GM12801 (cell line): ENCODE measurements around the gene LAPTM4A.

Experiments used
- TF ChIP-seq, protein P1 (sequence below): IDR thresholded peaks from one replicate; pipeline ENCODE4 v1.5.1; 2011; ENCODE audit warnings: control low read depth; ENCODE audit not compliant: insufficient read length; ENCODE audit errors: extremely low read depth

The LAPTM4A gene

DNA sequence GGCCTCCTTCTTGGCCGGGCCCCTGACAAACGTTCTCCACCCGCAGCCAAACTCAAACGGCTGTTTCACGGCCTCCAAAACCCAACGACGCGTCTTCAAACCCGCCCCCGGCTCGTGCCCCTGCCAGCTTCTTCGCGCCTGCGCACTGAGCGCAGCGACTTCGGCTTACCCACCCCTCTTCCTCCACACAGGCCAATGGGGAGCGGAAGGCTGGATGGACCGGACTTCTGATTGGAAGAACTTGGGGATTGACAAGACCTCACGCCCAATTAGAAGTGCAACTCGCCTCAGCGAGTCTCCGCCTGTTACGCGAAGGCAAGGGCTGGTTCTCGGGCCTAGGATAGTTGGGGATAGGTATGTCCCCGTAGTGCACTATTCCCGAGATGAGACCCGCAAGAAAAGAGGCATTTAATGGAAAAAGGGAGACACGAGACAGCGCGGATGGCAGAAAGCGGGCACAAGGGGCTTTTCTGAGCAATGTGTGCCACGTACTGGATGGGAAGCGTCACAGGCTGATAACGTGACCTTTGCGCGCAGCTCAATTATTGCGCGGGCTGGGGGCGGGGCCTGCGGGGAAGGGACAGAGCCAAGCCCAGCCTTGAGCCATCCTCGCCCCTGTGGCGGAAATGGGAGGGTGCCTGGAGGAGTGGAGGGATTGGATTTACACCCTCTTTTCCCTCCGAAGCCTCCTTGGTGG lies at the start of gene LAPTM4A:
Gene LAPTM4A (minus strand): TSS at position 97 of the 697 bp plus-strand sequence. CDS start 108 bp downstream, outside the sequence.
- TF ChIP-seq, protein P1, sequence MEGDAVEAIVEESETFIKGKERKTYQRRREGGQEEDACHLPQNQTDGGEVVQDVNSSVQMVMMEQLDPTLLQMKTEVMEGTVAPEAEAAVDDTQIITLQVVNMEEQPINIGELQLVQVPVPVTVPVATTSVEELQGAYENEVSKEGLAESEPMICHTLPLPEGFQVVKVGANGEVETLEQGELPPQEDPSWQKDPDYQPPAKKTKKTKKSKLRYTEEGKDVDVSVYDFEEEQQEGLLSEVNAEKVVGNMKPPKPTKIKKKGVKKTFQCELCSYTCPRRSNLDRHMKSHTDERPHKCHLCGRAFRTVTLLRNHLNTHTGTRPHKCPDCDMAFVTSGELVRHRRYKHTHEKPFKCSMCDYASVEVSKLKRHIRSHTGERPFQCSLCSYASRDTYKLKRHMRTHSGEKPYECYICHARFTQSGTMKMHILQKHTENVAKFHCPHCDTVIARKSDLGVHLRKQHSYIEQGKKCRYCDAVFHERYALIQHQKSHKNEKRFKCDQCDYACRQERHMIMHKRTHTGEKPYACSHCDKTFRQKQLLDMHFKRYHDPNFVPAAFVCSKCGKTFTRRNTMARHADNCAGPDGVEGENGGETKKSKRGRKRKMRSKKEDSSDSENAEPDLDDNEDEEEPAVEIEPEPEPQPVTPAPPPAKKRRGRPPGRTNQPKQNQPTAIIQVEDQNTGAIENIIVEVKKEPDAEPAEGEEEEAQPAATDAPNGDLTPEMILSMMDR: no peak

DNA sequence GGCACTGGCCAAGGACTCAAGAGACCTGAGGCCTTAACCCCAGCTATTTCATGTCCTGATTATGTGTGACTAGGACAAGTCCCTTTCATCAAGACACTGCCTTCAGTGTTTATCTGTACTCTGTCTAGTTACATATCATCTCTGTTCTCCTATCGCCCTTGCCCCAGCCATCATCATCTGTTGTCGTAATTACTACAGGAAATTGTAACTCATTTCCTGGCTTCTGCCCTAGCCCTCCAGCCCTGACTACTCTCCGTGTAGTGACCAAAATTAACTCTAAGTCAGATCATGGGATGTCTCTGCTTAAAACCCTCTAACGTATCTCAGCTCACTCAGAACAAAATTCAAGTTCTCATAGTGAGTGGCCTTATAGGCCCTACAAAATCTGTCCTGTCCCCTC lies 49.3 kb upstream of the LAPTM4A start:
- TF ChIP-seq, protein P1: no peak

DNA sequence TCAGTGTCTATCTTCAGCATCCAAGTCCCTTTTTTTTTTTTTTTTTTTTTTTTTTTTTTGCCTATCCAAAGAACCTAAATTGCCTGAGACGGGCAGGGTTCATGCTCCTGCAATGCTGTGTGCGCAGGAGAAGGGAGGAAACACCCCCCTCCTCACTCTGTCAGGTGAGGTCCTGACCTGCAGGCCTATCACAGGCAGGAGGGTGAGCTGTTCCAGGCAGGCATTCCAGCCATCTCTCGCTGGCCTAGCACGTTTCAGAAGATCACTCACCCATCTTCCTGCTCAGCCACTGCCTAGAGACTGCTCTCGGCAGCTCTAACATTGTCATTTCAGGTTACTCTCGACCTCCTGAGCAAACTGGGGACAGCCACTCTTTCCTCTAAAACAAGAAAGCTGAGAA lies 48.4 kb upstream of the LAPTM4A start:
- TF ChIP-seq, protein P1: no peak

DNA sequence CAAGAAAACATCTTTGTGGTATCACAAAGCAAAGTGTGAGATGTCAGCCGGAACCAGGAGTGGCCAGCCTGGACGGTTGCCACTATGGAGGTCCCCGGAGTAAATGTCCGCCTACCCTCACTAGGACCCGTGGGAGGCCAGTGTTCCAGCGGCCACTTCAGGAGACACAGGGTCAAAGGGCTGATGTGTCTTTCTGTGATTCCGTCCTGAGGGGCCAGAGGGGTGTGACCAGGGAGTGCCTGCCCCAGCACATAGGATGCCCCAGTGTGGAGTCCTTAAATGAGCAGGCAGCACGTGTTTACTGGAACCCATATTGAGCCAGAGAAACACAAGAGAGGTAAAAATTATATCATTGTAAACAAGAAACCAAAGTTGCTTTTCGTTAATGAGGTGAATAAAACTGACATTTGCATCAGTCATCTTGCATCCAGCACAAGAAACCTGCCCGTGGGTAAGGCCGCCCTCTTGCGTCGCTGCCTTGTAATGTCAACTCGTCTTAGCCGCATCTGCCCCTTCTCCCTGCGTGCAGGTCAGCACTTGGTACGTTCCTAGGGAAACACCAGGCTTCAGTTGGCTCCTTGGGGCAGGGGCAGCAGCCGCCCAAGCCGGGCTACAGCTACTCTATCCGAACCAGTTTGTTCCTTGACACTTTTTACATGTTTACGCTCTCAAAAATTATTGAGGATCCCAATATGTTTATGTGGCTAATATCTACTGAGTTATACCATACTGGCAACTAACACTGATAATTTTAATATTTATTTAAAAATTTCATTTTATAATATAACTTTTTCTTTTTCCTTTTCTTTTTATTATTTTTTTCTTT lies 46.7 kb upstream of the LAPTM4A start:
- TF ChIP-seq, protein P1: no peak

DNA sequence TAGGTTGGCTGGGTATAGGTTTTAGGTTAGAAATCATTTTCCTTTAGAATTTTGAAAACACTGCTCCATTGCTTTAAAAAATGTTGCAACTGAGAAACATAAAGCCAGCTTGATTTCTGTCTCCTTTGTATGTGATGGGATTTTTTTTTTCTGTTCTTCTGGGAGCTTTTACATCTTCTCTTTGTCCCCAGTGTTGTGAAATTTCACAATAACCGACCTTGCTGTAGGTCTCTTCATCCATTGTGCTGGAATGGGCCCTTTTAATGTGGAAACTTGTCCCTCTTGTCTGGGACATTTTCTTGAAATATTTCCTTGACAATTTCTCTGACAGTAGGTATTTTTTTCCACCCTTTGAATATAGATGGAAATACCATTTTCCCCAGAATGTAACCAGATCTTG lies 44.0 kb upstream of the LAPTM4A start:
- TF ChIP-seq, protein P1: no peak

DNA sequence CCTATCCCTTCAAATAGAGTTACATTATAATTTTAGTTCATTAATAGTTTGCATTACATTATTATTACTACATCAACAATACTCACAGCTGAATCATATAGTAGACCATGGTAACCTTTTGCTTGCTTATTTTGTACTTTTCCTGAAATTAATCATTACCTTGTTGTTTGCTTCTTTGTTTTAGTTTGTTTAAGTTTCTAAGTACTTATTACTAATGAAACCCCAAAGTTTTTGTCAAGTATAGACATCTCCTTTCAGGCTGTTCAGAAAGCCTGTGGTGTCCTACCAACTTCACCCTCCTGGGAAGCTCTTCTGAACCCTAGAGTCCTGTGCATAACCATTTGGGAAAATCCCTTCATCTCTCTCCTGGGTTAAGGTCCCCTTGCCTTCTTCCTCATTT lies 43.5 kb upstream of the LAPTM4A start:
- TF ChIP-seq, protein P1: no peak

DNA sequence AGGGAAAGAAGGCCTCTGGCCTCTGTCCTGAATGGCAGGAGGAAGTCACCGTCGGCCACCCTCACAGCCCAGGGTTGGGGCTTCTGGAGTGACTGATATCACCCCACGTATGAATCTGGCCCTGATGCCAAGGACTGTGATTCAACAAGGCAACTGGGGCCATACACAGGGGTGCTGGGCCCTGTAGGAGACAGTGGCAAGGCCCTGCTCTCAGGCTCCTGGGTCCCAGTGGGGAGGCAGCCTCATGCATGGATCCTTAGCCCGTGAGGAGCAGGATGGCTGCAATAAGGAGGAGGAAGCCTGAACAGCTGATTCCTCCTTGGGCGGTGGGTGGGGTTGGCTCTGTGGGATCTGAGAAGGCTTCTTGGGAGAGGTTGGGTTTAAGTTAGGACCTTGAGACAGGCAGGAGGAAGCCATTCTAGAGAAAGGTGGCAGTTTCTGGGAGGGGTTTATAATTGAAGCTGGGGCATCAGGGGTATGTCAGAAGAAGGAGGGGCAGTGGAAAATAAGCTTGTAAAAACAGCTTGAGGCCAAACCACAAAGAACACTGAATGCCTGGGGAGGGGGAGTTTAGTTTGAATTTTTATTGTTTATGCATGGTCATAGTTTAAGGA lies 42.8 kb upstream of the LAPTM4A start:
- TF ChIP-seq, protein P1: no peak
